ENCODE results near the gene CLIC1.

- TF ChIP-seq NFIC (IDR thresholded peaks at IDR 0.05) (no peak), MAX (IDR thresholded peaks at IDR 0.05) (no peak)
Measured at GRCh38 chr6:31715022-31715958, 21.0 kb downstream of the CLIC1 start, which contains the start of gene LY6G6D.
